ENCODE measurements around the gene APLN. TPM values are rescaled to one million over a fixed set of nuclear protein-coding genes. Genes with fewer than 3 reads are reported as not detected.

Gene APLN
- total RNA-seq, 6 donors from 2014 or later, result 0.49 to 14.2 (median 1.7) TPM; not detected in 1

DNA sequence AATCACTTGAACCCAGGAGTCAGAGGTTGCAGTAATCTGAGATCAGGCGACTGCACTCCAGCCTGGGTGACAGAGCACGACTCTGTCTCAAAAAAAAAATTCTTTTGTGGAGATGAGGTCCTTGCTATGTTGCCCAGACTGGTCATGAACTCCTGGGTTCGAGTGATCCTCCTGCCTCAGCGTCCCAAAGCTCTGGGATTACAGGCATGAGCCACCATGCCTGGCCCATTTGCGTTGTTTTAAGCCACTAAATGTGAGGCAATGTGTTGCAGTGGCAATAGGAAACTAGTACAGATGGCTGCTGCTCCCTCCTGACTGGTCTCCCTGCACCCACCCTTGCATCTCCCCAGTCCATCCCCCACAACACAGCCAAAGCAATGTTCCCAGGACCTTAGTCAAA lies 40.0 kb upstream of the APLN start:
- no peak for TF ChIP-seq POLR2AphosphoS5 (IDR thresholded peaks at IDR 0.05)
- TF ChIP-seq EP300 (IDR thresholded peaks at IDR 0.05), result no peak
- TF ChIP-seq POLR2A (IDR thresholded peaks at IDR 0.05), result no peak
- TF ChIP-seq, protein P1, sequence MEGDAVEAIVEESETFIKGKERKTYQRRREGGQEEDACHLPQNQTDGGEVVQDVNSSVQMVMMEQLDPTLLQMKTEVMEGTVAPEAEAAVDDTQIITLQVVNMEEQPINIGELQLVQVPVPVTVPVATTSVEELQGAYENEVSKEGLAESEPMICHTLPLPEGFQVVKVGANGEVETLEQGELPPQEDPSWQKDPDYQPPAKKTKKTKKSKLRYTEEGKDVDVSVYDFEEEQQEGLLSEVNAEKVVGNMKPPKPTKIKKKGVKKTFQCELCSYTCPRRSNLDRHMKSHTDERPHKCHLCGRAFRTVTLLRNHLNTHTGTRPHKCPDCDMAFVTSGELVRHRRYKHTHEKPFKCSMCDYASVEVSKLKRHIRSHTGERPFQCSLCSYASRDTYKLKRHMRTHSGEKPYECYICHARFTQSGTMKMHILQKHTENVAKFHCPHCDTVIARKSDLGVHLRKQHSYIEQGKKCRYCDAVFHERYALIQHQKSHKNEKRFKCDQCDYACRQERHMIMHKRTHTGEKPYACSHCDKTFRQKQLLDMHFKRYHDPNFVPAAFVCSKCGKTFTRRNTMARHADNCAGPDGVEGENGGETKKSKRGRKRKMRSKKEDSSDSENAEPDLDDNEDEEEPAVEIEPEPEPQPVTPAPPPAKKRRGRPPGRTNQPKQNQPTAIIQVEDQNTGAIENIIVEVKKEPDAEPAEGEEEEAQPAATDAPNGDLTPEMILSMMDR (IDR thresholded peaks at IDR 0.05), result no peak
- Histone ChIP-seq H3K4me1 (no peaks in the 10 kb centered on the region), H3K27me3 (no peaks in the 10 kb centered on the region), H3K36me3 (no peaks in the 10 kb centered on the region), H3K4me3 (no peak overlapping the region), H3K9me3 (no peaks in the 10 kb centered on the region), H3K27ac (no peak overlapping the region)
- 62 to 97% methylated on average over 4 to 5 of the region's 5 CpGs for WGBS, 2 donors
- DNase-seq (no peak), ATAC-seq (ENCODE audit: low FRiP score in 2 of 2) (no peak)

DNA sequence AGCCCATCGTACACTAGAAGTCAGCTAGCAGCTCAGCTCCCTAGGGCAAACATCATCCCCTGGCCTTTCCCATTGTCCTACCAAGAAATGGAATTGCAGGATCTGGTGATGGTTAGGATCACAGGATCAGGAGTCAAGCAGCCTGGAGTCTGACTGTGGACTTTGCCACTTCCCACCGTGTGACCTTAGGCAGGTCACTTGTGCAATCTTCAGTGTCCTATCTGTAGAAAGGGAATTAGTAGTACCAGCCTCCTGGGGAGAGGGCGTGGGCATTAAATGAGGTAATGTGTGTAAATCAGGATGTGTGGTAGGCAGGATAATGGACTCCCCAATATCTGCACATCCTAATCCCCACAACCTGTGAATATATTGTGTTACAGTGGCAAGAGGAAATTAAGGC lies 38.6 kb upstream of the APLN start:
- H3K27ac ChIP-seq, result no peak overlapping the region
- no peaks in the 10 kb centered on the region for H3K27me3 ChIP-seq
- WGBS, 2 donors, result 78 to 94% methylated on average over 3 of the region's 3 CpGs
- no peak for DNase-seq
- no peak overlapping the region for H3K4me3 ChIP-seq
- H3K4me1 ChIP-seq, result no peaks in the 10 kb centered on the region
- H3K9me3 ChIP-seq, result no peaks in the 10 kb centered on the region
- no peaks in the 10 kb centered on the region for H3K36me3 ChIP-seq
- no peak for ATAC-seq (ENCODE audit: low FRiP score in 2 of 2)
- no peak for TF ChIP-seq EP300 (IDR thresholded peaks at IDR 0.05)
- no peak for TF ChIP-seq POLR2A (IDR thresholded peaks at IDR 0.05)
- TF ChIP-seq, protein P1 (IDR thresholded peaks at IDR 0.05), result no peak
- no peak for TF ChIP-seq POLR2AphosphoS5 (IDR thresholded peaks at IDR 0.05)

DNA sequence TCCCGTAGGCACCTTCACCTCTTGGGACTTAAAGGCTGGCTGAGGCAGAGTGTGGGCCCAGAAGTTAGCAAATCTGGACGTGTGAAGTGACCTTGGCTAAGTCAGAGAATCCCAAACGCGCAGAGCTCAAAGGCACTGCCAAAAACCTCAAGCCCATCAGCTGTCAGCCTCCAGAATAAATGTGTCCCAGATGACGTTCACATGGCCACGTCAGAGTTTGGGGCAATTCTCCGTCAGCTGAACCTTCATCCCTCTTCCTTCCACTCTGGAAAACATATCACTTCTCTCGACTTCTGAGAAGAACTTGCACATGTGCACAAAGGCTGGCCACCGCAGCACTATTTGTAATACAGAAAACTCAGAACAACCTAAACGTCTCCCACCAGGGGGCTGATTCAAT lies 35.7 kb upstream of the APLN start:
- Histone ChIP-seq H3K9me3 (no peaks in the 10 kb centered on the region), H3K4me1 (no peaks in the 10 kb centered on the region), H3K27ac (no peak overlapping the region), H3K4me3 (no peak overlapping the region), H3K36me3 (no peaks in the 10 kb centered on the region), H3K27me3 (no peaks in the 10 kb centered on the region)
- DNase-seq (no peak), ATAC-seq (ENCODE audit: low FRiP score in 2 of 2) (peak in 1 of 2 donors; percentile 35)
- TF ChIP-seq POLR2A (IDR thresholded peaks at IDR 0.05) (no peak), POLR2AphosphoS5 (IDR thresholded peaks at IDR 0.05) (no peak), EP300 (IDR thresholded peaks at IDR 0.05) (no peak)
- TF ChIP-seq, protein P1 (IDR thresholded peaks at IDR 0.05), result no peak
- WGBS, 2 donors, result 68 to 80% methylated on average over 4 to 10 of the region's 10 CpGs

DNA sequence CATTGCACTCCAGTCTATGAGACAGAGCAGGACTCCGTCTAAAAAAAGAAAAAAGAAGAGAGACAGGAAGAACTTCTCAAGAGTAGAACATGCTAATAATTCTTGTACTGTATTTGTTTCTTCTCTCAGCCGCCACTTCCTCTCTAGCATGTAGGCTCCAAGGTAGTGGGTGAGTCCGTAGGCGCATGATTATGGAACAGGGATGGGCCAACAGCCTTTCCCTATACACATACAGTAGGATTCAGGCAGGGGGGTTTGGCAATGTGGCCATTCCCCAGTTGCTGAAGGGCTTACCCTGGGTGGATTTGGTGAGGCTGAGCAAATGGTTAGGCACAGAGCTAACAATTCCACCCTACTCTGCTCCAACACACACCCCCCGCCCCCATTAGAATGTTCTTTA lies 35.0 kb upstream of the APLN start:
- ATAC-seq (ENCODE audit: low FRiP score in 2 of 2), result no peak
- Histone ChIP-seq H3K27ac (no peak overlapping the region), H3K9me3 (no peaks in the 10 kb centered on the region), H3K27me3 (no peaks in the 10 kb centered on the region), H3K36me3 (no peaks in the 10 kb centered on the region), H3K4me3 (no peak overlapping the region), H3K4me1 (no peaks in the 10 kb centered on the region)
- DNase-seq, result no peak
- WGBS, 2 donors, result 76 to 91% methylated on average over 4 to 5 of the region's 5 CpGs
- TF ChIP-seq EP300 (IDR thresholded peaks at IDR 0.05) (no peak), POLR2AphosphoS5 (IDR thresholded peaks at IDR 0.05) (no peak), POLR2A (IDR thresholded peaks at IDR 0.05) (no peak)
- TF ChIP-seq, protein P1 (IDR thresholded peaks at IDR 0.05), result no peak

DNA sequence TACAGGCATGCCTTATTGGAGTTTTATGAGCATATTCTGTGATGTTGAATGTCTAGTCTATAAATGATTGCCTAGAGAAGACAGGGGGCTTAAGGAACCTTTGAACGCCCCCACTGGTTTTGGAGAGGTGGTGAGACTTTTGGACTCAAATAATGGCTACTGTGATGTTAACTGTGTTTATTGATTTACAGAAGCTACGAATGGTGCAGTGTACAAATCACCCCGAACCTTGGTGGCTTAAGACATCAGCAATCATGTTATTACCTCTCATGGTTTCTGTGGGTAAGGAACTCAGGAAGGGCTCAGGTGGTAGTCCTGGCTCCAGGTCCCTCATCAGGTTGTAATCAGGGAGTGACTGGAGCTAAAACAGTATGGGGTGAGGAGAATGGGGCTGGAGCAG lies 33.3 kb upstream of the APLN start:
- H3K4me1 ChIP-seq, result no peaks in the 10 kb centered on the region
- H3K27me3 ChIP-seq, result no peaks in the 10 kb centered on the region
- DNase-seq, result no peak
- 76 to 94% methylated on average over 2 to 3 of the region's 3 CpGs for WGBS, 2 donors
- H3K9me3 ChIP-seq, result no peaks in the 10 kb centered on the region
- no peak overlapping the region for H3K4me3 ChIP-seq
- H3K36me3 ChIP-seq, result no peaks in the 10 kb centered on the region
- TF ChIP-seq EP300 (IDR thresholded peaks at IDR 0.05), result no peak
- no peak for TF ChIP-seq POLR2A (IDR thresholded peaks at IDR 0.05)
- TF ChIP-seq POLR2AphosphoS5 (IDR thresholded peaks at IDR 0.05), result no peak
- TF ChIP-seq, protein P1 (IDR thresholded peaks at IDR 0.05), result no peak
- no peak overlapping the region for H3K27ac ChIP-seq
- ATAC-seq (ENCODE audit: low FRiP score in 2 of 2), result no peak
